Immature natural killer cell (primary cell): ENCODE measurements around the gene COG2. TPM values are rescaled to one million over a fixed set of nuclear protein-coding genes. Genes with fewer than 3 reads are reported as not detected.
"Not testable (repeated sequence)": the region's sequence is repeated elsewhere in the genome, so short reads cannot be mapped to it uniquely, and the experiment has no call there.

Experiments
- DNase-seq, 3 donors: peaks; one replicate each; pipeline ENCODE4 v3.0.0; 2022; ENCODE audit warnings: mixed read lengths in 1 of 3
- H3K27ac Mint-ChIP-seq, 6 donors: one replicate each; pipeline ENCODE4 v1.8.0; 2020; ENCODE audit warnings: mixed read lengths in 6 of 6, mild to moderate bottlenecking in 5 of 6, inconsistent platforms in 4 of 6, moderate library complexity in 3 of 6
- H3K27me3 Mint-ChIP-seq, 3 donors: one replicate each; pipeline ENCODE4 v1.8.0; 2020 to 2021; ENCODE audit warnings: low read depth in 3 of 3, mild to moderate bottlenecking in 3 of 3, mixed read lengths in 3 of 3, moderate library complexity in 3 of 3, inconsistent platforms in 1 of 3
- H3K36me3 Mint-ChIP-seq, 3 donors: one replicate each; pipeline ENCODE4 v1.8.0; 2020; ENCODE audit warnings: mixed read lengths in 3 of 3, inconsistent platforms in 2 of 3, mild to moderate bottlenecking in 2 of 3
- H3K4me1 Mint-ChIP-seq, 2 donors: one replicate each; pipeline ENCODE4 v1.8.0; 2020; ENCODE audit warnings: inconsistent platforms in 2 of 2, mild to moderate bottlenecking in 2 of 2, mixed read lengths in 2 of 2, moderate library complexity in 1 of 2
- H3K4me3 Mint-ChIP-seq, 5 donors: one replicate each; pipeline ENCODE4 v1.8.0; 2020; ENCODE audit warnings: mild to moderate bottlenecking in 5 of 5, mixed read lengths in 5 of 5, inconsistent platforms in 3 of 5, moderate library complexity in 3 of 5
- H3K9me3 Mint-ChIP-seq, 6 donors: one replicate each; pipeline ENCODE4 v1.8.0; 2020; ENCODE audit warnings: mild to moderate bottlenecking in 6 of 6, mixed read lengths in 6 of 6, inconsistent platforms in 4 of 6, moderate library complexity in 3 of 6
- polyA plus RNA-seq, 3 donors: library from polyadenylated mRNA; unstranded; fragments of 300-500 nt; fragmentation: Illumina TruSeq; gene quantifications; one replicate each; pipeline ENCODE4 v1.2.3, GENCODE V29; 2021

The COG2 gene
- polyA plus RNA-seq, 3 donors from 2014 or later = 22.4 to 32.8 (median 28.1) TPM

DNA sequence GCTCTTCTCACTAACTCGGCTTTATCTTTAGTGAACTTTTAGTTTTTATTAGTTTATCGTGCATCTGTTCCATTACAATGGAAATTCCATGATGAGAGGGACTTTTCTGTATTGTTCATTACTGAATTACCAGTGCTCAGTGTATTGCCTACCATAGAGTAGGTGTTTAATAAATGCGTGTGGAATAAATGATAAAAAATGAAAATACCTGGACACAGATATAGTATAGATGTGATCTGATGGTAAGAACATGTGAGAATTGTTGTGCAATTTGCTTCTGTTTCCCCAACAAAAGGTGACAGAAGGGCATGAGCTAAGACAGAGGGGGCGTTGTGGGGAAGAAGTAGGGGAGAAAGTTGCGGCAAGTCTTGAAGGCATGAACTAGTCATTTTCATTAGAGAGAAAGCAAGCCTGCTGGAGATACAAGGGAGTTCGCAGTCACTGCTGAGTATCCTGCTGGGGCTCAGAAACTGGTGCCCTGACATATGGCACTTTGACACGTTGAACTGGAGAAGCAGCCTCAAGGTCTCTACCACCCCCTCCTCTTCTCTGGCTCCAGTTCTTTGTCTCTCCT, 5.6 kb upstream of the COG2 start:
- H3K36me3 Mint-ChIP-seq = no peaks in the 10 kb centered on the region
- no peak for DNase-seq
- H3K9me3 Mint-ChIP-seq = no peaks in the 10 kb centered on the region
- peaks cover 1 to 19% (median 14%) of the 10 kb centered on the region in 3 donors for H3K27me3 Mint-ChIP-seq
- no peak overlapping the region for H3K4me3 Mint-ChIP-seq
- H3K4me1 Mint-ChIP-seq = peaks cover 1 to 6% of the 10 kb centered on the region in 2 donors
- H3K27ac Mint-ChIP-seq = no peak overlapping the region

- H3K36me3 Mint-ChIP-seq = no peaks in the 10 kb centered on the region
- DNase-seq = no peak
- H3K4me1 Mint-ChIP-seq = peaks cover 28 to 34% of the 10 kb centered on the region in 2 donors
- H3K4me3 Mint-ChIP-seq = no peak overlapping the region
- H3K9me3 Mint-ChIP-seq = no peaks in the 10 kb centered on the region
- peaks cover 3 to 23% (median 21%) of the 10 kb centered on the region in 3 donors for H3K27me3 Mint-ChIP-seq
- no peak overlapping the region for H3K27ac Mint-ChIP-seq
Measured at GRCh38 chr1:230639714-230640209, 2.5 kb upstream of the COG2 start.

- H3K4me3 Mint-ChIP-seq = peak overlapping the region in 4 of 5 donors; percentile 20 to 96 (median 66)
- no peak for DNase-seq
- H3K27me3 Mint-ChIP-seq = peaks cover 3 to 21% (median 16%) of the 10 kb centered on the region in 3 donors
- H3K4me1 Mint-ChIP-seq = peaks cover 37 to 48% of the 10 kb centered on the region in 2 donors
- peaks cover 0 to 3% (median 0%) of the 10 kb centered on the region in 3 donors for H3K36me3 Mint-ChIP-seq
- no peaks in the 10 kb centered on the region for H3K9me3 Mint-ChIP-seq
- peak overlapping the region in 1 of 6 donors; percentile 6 for H3K27ac Mint-ChIP-seq
Measured at GRCh38 chr1:230641346-230641745, 935 bp upstream of the COG2 start.

DNA sequence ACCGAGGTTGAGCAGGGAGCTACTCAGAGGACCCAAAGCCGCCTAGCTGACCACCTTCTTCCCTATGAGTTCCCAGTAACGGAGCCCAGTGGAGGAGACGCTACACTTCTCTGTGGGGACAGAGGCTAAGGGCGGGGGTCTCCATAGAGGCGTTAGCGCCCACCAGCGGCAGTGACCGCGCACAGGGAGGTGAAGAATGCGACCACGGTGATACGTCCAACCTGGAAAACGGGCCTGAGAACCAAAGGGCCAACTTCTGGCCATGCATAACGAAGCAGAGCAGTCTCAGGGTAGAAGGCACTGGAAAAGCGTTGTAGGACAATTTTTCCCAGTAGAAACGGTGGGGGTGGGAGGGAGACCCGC, 400 bp upstream of the COG2 start:
- Mint-ChIP-seq H3K36me3 (peaks cover 0 to 4% (median 0%) of the 10 kb centered on the region in 3 donors), H3K27me3 (peaks cover 2 to 21% (median 12%) of the 10 kb centered on the region in 3 donors), H3K9me3 (no peaks in the 10 kb centered on the region), H3K4me3 (peak overlapping the region; percentile 79 to 97 (median 96)), H3K4me1 (peaks cover 41 to 53% of the 10 kb centered on the region in 2 donors), H3K27ac (peak overlapping the region in 3 of 6 donors; percentile 9 to 93 (median 33))
- no peak for DNase-seq

DNA sequence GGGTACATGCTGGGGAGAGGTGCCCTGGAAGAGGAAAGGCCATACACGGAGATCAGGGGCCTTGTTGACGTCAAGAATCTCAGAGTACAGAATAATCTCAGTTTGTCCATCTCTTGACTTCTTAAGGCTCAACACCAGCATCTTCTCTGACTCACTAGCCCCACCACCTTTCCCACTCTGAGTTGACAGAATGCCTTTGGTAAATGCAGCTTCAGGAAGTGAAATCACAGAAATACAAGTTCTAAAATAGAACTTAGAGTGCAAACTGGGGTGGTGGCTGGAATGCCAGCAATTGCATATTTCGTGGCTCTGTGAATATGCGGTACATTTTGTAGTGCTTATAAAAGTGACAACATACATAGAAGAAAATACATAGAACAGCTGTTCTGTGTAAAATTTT, 1.6 kb downstream of the COG2 start:
- H3K4me1 Mint-ChIP-seq = peaks cover 59 to 73% of the 10 kb centered on the region in 2 donors
- peaks cover 0 to 4% (median 0%) of the 10 kb centered on the region in 3 donors for H3K36me3 Mint-ChIP-seq
- peak overlapping the region in 3 of 6 donors; percentile 41 to 93 (median 42) for H3K27ac Mint-ChIP-seq
- H3K9me3 Mint-ChIP-seq = no peaks in the 10 kb centered on the region
- no peak for DNase-seq
- H3K4me3 Mint-ChIP-seq = peak overlapping the region; percentile 94 to 100 (median 97)
- H3K27me3 Mint-ChIP-seq = peaks cover 2 to 15% (median 7%) of the 10 kb centered on the region in 3 donors

DNA sequence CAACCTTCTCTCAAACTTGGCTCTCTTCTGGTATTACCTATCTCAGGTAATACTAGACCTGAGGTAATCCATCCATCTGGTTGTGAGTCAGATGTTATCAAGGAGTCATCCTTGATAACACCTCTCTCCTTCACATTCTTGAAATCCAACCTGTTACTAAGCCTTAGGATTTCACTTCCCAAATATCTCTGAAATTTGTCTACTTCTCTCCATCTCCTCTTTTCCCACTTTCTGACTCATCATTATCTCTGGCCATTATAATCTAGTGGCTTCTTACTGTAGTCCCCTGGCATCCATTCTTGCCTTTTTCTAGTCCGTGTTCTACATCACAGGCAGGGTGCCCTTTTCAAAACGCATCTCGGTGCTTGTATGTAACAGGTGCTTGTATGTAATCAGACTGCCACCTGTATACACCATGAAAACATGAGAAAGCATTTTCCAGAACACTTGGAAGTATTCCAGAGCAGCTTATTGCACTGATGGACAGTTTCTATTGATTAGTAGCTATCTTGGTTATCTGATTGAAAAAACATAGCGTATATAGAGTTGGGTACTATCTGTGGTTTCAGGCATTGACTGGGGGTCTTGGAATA, 4.5 kb downstream of the COG2 start:
- Mint-ChIP-seq H3K4me3 (peak overlapping the region in 1 of 5 donors; percentile 14), H3K9me3 (no peaks in the 10 kb centered on the region), H3K4me1 (peaks cover 76 to 93% of the 10 kb centered on the region in 2 donors), H3K27ac (peak overlapping the region in 2 of 6 donors; percentile 19 to 36), H3K27me3 (peaks cover 2 to 9% (median 2%) of the 10 kb centered on the region in 3 donors), H3K36me3 (peaks cover 0 to 4% (median 0%) of the 10 kb centered on the region in 3 donors)
- no peak for DNase-seq

- H3K27me3 Mint-ChIP-seq = peaks cover 2 to 4% (median 2%) of the 10 kb centered on the region in 3 donors
- H3K4me3 Mint-ChIP-seq = no peak overlapping the region
- peaks cover 73 to 95% of the 10 kb centered on the region in 2 donors for H3K4me1 Mint-ChIP-seq
- peak overlapping the region in 1 of 6 donors; percentile 36 for H3K27ac Mint-ChIP-seq
- H3K9me3 Mint-ChIP-seq = no peaks in the 10 kb centered on the region
- no peak for DNase-seq
- H3K36me3 Mint-ChIP-seq = peaks cover 0 to 4% (median 0%) of the 10 kb centered on the region in 3 donors
Measured at GRCh38 chr1:230647321-230647720, 5.0 kb downstream of the COG2 start.

GRCh38 chr1:230648114-230648513, 5.8 kb downstream of the COG2 start:
- Mint-ChIP-seq H3K4me3 (peak overlapping the region in 2 of 5 donors; percentile 8 to 18), H3K9me3 (no peaks in the 10 kb centered on the region), H3K4me1 (peaks cover 70 to 88% of the 10 kb centered on the region in 2 donors), H3K36me3 (peaks cover 0 to 4% (median 0%) of the 10 kb centered on the region in 3 donors), H3K27ac (peak overlapping the region in 2 of 6 donors; percentile 1 to 41), H3K27me3 (no peaks in the 10 kb centered on the region)
- no peak for DNase-seq

DNA sequence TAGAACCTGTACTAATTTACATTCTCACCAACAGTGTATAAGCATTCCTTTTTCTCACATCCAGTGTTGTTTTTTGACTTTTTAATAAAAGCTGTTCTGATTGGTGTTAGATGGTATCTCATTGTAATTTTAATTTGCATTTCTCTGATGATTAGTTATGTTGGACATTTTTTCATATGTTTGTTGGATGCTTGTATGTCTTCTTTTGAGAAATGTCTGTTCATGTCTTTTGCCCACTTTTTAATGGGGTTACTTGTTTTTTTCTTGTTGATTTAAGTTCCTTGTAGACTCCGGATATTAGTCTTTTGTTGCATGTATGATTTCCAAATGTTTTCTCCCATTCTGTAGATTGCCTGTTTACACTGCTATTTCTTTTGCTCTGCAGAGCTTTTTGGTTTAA, 8.0 kb downstream of the COG2 start:
- peaks cover 65 to 88% of the 10 kb centered on the region in 2 donors for H3K4me1 Mint-ChIP-seq
- DNase-seq = no peak
- no peaks in the 10 kb centered on the region for H3K9me3 Mint-ChIP-seq
- peaks cover 0 to 4% (median 0%) of the 10 kb centered on the region in 3 donors for H3K36me3 Mint-ChIP-seq
- H3K4me3 Mint-ChIP-seq = no peak overlapping the region
- peaks cover 0 to 3% (median 0%) of the 10 kb centered on the region in 3 donors for H3K27me3 Mint-ChIP-seq
- H3K27ac Mint-ChIP-seq = no peak overlapping the region

- Mint-ChIP-seq H3K4me1 (peaks cover 67 to 88% of the 10 kb centered on the region in 2 donors), H3K36me3 (peaks cover 0 to 2% (median 0%) of the 10 kb centered on the region in 3 donors), H3K27ac (no peak overlapping the region), H3K27me3 (peaks cover 0 to 3% (median 0%) of the 10 kb centered on the region in 3 donors), H3K4me3 (no peak overlapping the region), H3K9me3 (no peaks in the 10 kb centered on the region)
- DNase-seq = no peak
Measured at GRCh38 chr1:230651235-230651634, 9.0 kb downstream of the COG2 start.

DNA sequence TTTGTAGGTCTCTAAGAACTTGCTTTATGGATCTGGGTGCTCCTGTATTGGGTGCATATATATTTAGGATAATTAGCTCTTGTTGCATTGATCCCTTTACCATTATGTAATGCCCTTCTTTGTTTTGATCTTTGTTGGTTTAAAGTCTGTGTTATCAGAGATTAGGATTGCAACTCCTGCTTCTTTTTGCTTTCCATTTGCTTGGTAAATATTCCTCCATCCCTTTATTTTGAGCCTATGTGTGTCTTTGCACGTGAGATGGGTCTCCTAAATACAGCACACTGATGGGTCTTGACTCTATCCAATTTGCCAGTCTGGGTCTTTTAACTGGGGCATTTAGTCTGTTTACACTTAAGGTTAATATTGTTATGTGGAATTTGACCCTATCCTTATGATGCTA, 14.4 kb downstream of the COG2 start:
- peaks cover 37 to 55% of the 10 kb centered on the region in 2 donors for H3K4me1 Mint-ChIP-seq
- H3K4me3 Mint-ChIP-seq, H3K9me3 Mint-ChIP-seq, H3K27ac Mint-ChIP-seq, DNase-seq, H3K27me3 Mint-ChIP-seq: not testable (repeated sequence)
- peaks cover 0 to 11% (median 4%) of the 10 kb centered on the region in 3 donors for H3K36me3 Mint-ChIP-seq

GRCh38 chr1:230658103-230658502, 15.8 kb downstream of the COG2 start:
- not testable (repeated sequence) for H3K27ac Mint-ChIP-seq, H3K9me3 Mint-ChIP-seq, DNase-seq, H3K4me3 Mint-ChIP-seq, H3K27me3 Mint-ChIP-seq
- Mint-ChIP-seq H3K4me1 (peaks cover 35 to 49% of the 10 kb centered on the region in 2 donors), H3K36me3 (peaks cover 6 to 23% (median 15%) of the 10 kb centered on the region in 3 donors)

- Mint-ChIP-seq H3K36me3 (peaks cover 9 to 26% (median 20%) of the 10 kb centered on the region in 3 donors), H3K9me3 (no peaks in the 10 kb centered on the region), H3K4me3 (no peak overlapping the region), H3K4me1 (peaks cover 35 to 45% of the 10 kb centered on the region in 2 donors), H3K27me3 (peaks cover 0 to 3% (median 0%) of the 10 kb centered on the region in 3 donors), H3K27ac (no peak overlapping the region)
- no peak for DNase-seq
Measured at GRCh38 chr1:230658691-230659090, 16.4 kb downstream of the COG2 start.

- no peaks in the 10 kb centered on the region for H3K27me3 Mint-ChIP-seq
- H3K4me1 Mint-ChIP-seq = peaks cover 6 to 12% of the 10 kb centered on the region in 2 donors
- H3K4me3 Mint-ChIP-seq = no peak overlapping the region
- peaks cover 22 to 51% (median 34%) of the 10 kb centered on the region in 3 donors for H3K36me3 Mint-ChIP-seq
- H3K9me3 Mint-ChIP-seq = no peaks in the 10 kb centered on the region
- H3K27ac Mint-ChIP-seq = peak overlapping the region in 2 of 6 donors; percentile 25 to 28
- DNase-seq = no peak
Measured at GRCh38 chr1:230661976-230662375, 19.7 kb downstream of the COG2 start.
